GM18861 (cell line): Measurements from ENCODE around the gene SERINC3.

ENCODE experiments used
- ATAC-seq: cut with Tn5 transposase; IDR thresholded peaks from one replicate; pipeline ENCODE4 v1.9.1; 2021; ENCODE audit not compliant: unreplicated experiment

The SERINC3 gene

GRCh38 chr20:44467289-44467883 lies 54.5 kb downstream of the SERINC3 start:
- no peak for ATAC-seq

GRCh38 chr20:44465001-44465560 lies 56.8 kb downstream of the SERINC3 start:
- no peak for ATAC-seq

- ATAC-seq = no peak
Observed at GRCh38 chr20:44464514-44464913, 57.4 kb downstream of the SERINC3 start.

GRCh38 chr20:44463466-44463865 lies 58.4 kb downstream of the SERINC3 start:
- ATAC-seq = no peak

GRCh38 chr20:44461803-44462174 lies 60.1 kb downstream of the SERINC3 start:
- ATAC-seq = no peak

GRCh38 chr20:44461142-44461802 lies 60.6 kb downstream of the SERINC3 start:
- ATAC-seq = no peak

- ATAC-seq = no peak
Observed at GRCh38 chr20:44460795-44461141, 61.1 kb downstream of the SERINC3 start.

GRCh38 chr20:44459271-44459670 lies 62.6 kb downstream of the SERINC3 start:
- no peak for ATAC-seq

GRCh38 chr20:44457016-44457415 lies 64.9 kb downstream of the SERINC3 start:
- ATAC-seq = no peak

GRCh38 chr20:44456611-44457010 lies 65.3 kb downstream of the SERINC3 start:
- no peak for ATAC-seq

- no peak for ATAC-seq
Observed at GRCh38 chr20:44455126-44455525, 66.7 kb downstream of the SERINC3 start.

GRCh38 chr20:44454306-44454963 lies 67.4 kb downstream of the SERINC3 start:
- no peak for ATAC-seq

- ATAC-seq = no peak
Observed at GRCh38 chr20:44450903-44451450, 70.9 kb downstream of the SERINC3 start.

- no peak for ATAC-seq
Observed at GRCh38 chr20:44450281-44450889, 71.5 kb downstream of the SERINC3 start.

GRCh38 chr20:44449864-44450263 lies 72.0 kb downstream of the SERINC3 start:
- ATAC-seq = no peak

- no peak for ATAC-seq
Observed at GRCh38 chr20:44448753-44449546, 72.9 kb downstream of the SERINC3 start.

- no peak for ATAC-seq
Observed at GRCh38 chr20:44447827-44448419, 73.9 kb downstream of the SERINC3 start.
